Motor neuron (in vitro differentiated cells): Measurements from ENCODE around the gene THOC3. TPM values are rescaled to one million over a fixed set of nuclear protein-coding genes. Genes with fewer than 3 reads are reported as not detected.
"Not testable (repeated sequence)": the region's sequence is repeated elsewhere in the genome, so short reads cannot be mapped to it uniquely, and the experiment has no call there.

Experiments used
- ATAC-seq, 8 experiments: fragments of 200-7000 bp; cut with Tn5 transposase; replicated peaks in 6 of 8; 2 replicates each; pipeline ENCODE4 v1.8.0; 2021; ENCODE audit warnings: mild to moderate bottlenecking in 8 of 8, moderate library complexity in 8 of 8
- H3K27ac ChIP-seq, 2 donors: fragments of 250-450 bp; sonication (Bioruptor Pico); 2 replicates each; pipeline ENCODE4 v1.9.0; 2021; ENCODE audit warnings: antibody characterized with exemption in 2 of 2, mild to moderate bottlenecking in 2 of 2, moderate library complexity in 1 of 2
- H3K4me1 ChIP-seq, 2 donors: fragments of 250-450 bp; sonication (Bioruptor Pico); replicated peaks in 1 of 2; 2 replicates each; pipeline ENCODE4 v1.6.1; 2021; ENCODE audit warnings: antibody characterized with exemption in 2 of 2, mild to moderate bottlenecking in 2 of 2, moderate library complexity in 1 of 2
- H3K4me3 ChIP-seq, 5 donors: fragments of 250-450 bp; sonication (Bioruptor Pico); 2 replicates each; pipeline ENCODE4 v1.9.0; 2021; ENCODE audit warnings: antibody characterized with exemption in 5 of 5, mild to moderate bottlenecking in 5 of 5, moderate library complexity in 4 of 5
- WGBS, 10 experiments: fragments of 450-650 bp; shearing (Covaris generic); methylation state at CpG; one replicate each; pipeline ENCODE4 v1.0.0; 2022; 5-methylcytosine and 5-hydroxymethylcytosine counted together
- in situ Hi-C, 9 experiments: fragments of 400-800 bp; cut with MboI; loops; one replicate each; pipeline ENCODE4 v1.15.0; 2021; ENCODE audit warnings: low sequenced_read_pairs in 9 of 9, low pct_unique_long_range_greater_than_20kb in 2 of 9; ENCODE audit not compliant: unreplicated experiment in 9 of 9
- total RNA-seq, 8 experiments: library from RNA; unstranded; fragments of 300-600 nt; gene quantifications; 2 replicates each; pipeline versions ENCODE4 v1.2.3 to v1.2.4, GENCODE V29; 2022

Gene THOC3
- total RNA-seq, 8 experiments from 2014 or later: 23.5 to 69.3 (median 52.4) TPM

DNA sequence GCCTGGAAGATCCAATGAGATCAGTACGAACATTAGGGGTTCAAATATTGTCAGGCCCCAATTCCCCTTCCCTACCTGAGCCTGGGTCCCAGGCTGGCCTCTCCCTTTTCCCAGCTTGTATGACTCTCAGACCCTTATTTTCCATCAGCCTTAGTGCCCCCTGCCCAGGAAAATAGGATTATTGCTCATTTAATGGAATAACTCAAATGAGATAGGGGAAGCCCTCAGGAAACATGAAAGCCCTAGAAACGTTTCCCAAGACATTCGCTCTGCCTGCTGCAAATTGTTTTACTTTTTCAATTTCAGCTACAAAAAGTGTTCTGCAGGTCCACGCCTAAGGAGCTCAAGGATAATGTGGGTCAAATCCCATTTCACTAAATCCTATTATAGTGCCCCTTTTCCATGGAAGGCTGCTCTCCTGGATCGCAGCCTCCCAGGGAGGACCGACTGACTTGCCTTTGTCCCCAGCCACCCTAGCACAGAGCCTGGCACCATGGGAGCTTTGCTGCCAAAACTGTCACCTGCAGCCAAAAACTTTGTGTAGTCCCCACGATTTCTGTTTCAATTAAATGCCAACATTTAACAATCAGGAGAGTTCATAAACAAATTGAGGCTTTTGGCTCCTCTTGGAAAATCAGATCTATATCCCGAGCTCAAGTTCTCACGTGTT lies 46.9 kb downstream of the THOC3 start:
- no peaks in the 10 kb centered on the region for H3K4me1 ChIP-seq
- no peak for ATAC-seq
- in situ Hi-C loops: no loop called here
- no peak overlapping the region for H3K27ac ChIP-seq
- H3K4me3 ChIP-seq: no peak overlapping the region
- 58 to 96% (median 85%) methylated on average over 2 to 9 of the region's 9 CpGs for WGBS, 10 experiments

DNA sequence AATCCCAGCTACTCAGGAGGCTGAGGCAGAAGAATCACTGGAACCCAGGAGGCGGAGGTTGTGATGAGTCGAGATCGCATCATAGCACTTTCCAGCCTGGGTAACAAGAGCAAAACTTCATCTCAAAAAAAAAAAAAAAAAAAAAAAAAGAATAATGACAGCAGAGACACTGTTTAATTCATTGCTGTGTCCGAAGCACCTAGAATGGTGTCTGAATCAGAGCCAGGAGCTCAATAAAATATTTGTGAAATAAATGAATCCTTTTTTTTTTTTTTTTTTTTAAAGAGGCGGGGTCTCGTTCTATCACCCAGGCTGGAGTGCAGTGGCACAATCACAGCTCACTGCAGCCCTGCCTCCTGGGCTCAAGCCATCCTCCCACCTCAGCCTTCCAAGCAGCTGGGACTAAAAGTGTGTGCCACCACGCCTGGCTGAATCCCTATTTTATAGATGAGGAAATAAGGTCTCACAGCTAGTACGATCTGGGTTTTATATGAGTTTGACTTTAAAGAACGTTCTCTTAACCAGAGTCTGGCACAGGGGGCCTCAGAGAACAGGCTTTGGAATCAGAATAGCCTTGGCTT lies 47.8 kb downstream of the THOC3 start:
- no peak overlapping the region for H3K27ac ChIP-seq
- no peak overlapping the region for H3K4me3 ChIP-seq
- in situ Hi-C loops: no loop called here
- 55 to 90% (median 85%) methylated on average over 4 to 9 of the region's 9 CpGs for WGBS, 10 experiments
- peak in 5 of 8 experiments; percentile 63 to 87 (median 78) for ATAC-seq
- no peaks in the 10 kb centered on the region for H3K4me1 ChIP-seq

DNA sequence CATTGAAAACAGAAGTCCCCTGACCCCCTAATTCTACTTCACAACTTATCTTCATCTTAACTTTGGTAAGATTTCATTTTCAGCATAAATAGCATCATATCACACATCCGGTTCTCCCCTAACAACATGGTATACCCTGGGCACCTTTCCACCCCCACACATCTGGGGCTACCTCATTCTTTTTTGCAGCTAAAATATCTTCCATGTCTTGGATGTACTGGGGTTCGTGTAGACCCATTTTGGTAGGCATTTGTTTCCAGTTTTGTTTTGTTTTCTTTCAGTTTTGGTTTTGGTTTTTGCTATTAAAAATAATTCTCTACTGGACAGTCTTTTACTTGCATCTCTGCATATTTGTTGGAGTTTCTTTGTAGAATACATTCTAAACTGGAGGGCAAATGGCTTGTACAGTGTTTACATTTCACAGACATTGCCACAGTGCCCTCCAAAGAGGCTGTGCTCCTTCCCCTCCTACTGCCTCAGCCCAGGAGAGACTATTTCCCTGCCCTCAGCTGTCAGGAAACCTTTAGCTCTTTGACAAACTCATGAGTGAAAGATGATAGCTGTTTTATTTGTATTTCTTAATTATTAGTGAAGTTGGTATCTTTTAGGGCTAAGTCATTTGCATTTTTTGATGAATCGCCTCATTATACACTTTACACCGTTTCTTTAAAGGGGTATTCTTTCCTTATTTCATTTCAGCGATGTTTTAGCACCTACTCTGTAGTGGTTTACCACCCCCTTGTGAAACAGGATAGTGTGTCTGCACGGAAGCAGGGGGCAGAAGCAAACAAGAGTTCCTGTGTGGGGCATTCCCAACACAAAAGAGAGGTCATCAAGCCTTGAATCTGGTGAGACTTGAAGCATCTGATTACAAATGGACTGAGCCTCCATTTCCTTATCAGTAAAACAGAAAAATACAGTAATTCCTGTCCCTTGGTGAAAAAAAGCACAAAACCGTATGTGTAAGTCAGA lies 52.8 kb downstream of the THOC3 start:
- H3K4me3 ChIP-seq: not testable (repeated sequence)

DNA sequence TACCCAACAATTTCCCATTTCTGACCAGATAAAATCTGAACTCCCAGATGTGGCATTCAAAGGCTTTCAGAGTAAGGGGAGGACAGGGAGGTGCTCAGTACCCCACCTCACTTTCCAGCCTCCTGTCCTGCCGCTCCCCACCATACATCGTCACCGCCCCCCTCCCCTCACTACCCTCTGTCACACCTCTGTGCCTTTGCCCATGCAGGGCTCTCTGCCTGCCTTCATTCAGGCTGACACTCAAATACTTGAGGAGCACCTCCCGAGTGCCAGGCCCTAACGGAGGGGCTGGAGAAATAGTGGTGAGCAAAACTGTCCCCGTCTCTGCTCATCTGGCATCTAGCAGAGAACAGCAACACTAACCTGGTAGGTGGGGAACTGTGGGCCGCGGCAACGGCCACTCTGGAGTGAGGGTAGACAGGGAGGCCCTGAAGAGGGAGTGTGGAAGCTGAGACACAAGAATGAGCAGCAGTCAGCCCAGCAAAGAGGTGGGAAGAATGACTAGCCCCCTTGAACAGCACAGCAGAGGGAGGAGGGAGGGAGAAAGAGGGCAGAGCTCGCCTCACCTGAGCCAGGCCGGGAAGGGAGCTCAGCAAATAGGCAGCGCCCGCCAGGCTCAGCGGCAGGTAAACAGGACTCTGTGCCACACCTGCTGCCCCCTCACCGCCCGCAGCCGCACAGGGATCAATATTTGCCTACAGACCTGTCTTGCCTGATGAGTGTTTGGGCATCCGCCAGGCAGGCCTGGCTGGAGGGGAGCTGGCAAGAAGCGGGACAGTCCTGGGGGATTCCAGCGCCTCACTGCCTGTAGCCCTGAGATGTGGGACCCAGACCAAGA lies 54.1 kb downstream of the THOC3 start:
- in situ Hi-C loops, H3K4me3 ChIP-seq, H3K27ac ChIP-seq, H3K4me1 ChIP-seq: not testable (repeated sequence)
- no CpG with 5 or more reads among the region's 20 CpGs for WGBS, 10 experiments
- peak in 1 of 8 experiments; percentile 11 for ATAC-seq

More for the DNA sequence above, 52.8 kb downstream of the THOC3 start:
- WGBS, 10 experiments: 0 to 94% (median 63%) methylated on average over 1 to 2 of the region's 7 CpGs; no CpG with 5 or more reads in 2 of the 10 experiments
- in situ Hi-C loops, ATAC-seq, H3K4me1 ChIP-seq, H3K27ac ChIP-seq: not testable (repeated sequence)

DNA sequence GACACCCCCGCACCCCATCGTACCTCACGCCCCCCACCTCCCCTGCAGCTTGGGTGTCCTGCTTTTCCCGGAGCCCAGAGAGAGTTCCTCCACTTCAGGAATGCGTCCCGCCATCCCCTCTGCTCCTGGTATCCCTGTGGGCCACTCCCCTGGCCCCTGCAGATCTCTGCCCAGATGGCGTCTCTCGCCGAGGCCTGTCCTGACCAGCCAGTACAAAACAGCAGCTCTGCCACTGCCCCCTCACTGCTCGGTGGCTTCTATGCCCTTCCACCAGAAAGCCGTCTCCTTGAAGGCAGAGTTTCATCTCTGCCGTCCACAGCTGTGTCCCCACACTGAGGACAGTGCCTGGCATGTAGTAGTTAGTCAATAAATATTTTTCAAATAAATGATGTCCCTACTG lies 58.0 kb downstream of the THOC3 start:
- in situ Hi-C loops, H3K4me3 ChIP-seq, H3K27ac ChIP-seq: not testable (repeated sequence)
- peak in 1 of 8 experiments; percentile 38 for ATAC-seq
- no CpG with 5 or more reads among the region's 12 CpGs for WGBS, 10 experiments
- H3K4me1 ChIP-seq: peaks cover 12% of the 10 kb centered on the region in 2 donors

Other genes starting within 250 kb of the THOC3 start
- 100 to 1,000 TPM in 3 of 8 experiments, 10 to 100 TPM in 2, 1 to 10 TPM in 2, under 1 TPM in 1; 0.36 to 160 (median 69.5) TPM for gene CPLX2, start 96.7 kb downstream of the THOC3 start, total RNA-seq